ENCODE results near the gene PKHD1. TPM values are rescaled to one million over a fixed set of nuclear protein-coding genes. Genes with fewer than 3 reads are reported as not detected.

The PKHD1 gene
- total RNA-seq, 4 donors from 2014 or later = 0.11 to 0.68 (median 0.42) TPM

GRCh38 chr6:51976374-51976773 is 111.0 kb downstream of the PKHD1 start:
- H3K4me3 ChIP-seq = no peak overlapping the region
- H3K36me3 ChIP-seq = no peaks in the 10 kb centered on the region
- no peaks in the 10 kb centered on the region for H3K9me3 ChIP-seq
- H3K4me1 ChIP-seq = no peaks in the 10 kb centered on the region
- H3K27me3 ChIP-seq = no peaks in the 10 kb centered on the region
- H3K27ac ChIP-seq = no peak overlapping the region
- 94% methylated on average over 9 of the region's 9 CpGs for WGBS
- no peak for DNase-seq (ENCODE audit: low spot score in 2 of 2)
- TF ChIP-seq POLR2A (IDR thresholded peaks at IDR 0.05) (no peak), POLR2AphosphoS5 (IDR thresholded peaks at IDR 0.05) (no peak), EP300 (IDR thresholded peaks at IDR 0.05) (no peak), CTCF (IDR thresholded peaks at IDR 0.05) (no peak)

GRCh38 chr6:51972659-51973058 is 114.8 kb downstream of the PKHD1 start:
- H3K27me3 ChIP-seq = no peaks in the 10 kb centered on the region
- H3K4me3 ChIP-seq = no peak overlapping the region
- no peak overlapping the region for H3K27ac ChIP-seq
- WGBS = 55% methylated on average over 3 of the region's 3 CpGs
- DNase-seq (ENCODE audit: low spot score in 2 of 2) = no peak
- H3K9me3 ChIP-seq = no peaks in the 10 kb centered on the region
- no peak for TF ChIP-seq POLR2AphosphoS5 (IDR thresholded peaks at IDR 0.05)
- no peak for TF ChIP-seq POLR2A (IDR thresholded peaks at IDR 0.05)
- TF ChIP-seq CTCF (IDR thresholded peaks at IDR 0.05) = no peak
- TF ChIP-seq EP300 (IDR thresholded peaks at IDR 0.05) = no peak
- no peaks in the 10 kb centered on the region for H3K36me3 ChIP-seq
- no peaks in the 10 kb centered on the region for H3K4me1 ChIP-seq

GRCh38 chr6:51968265-51968664 is 119.1 kb downstream of the PKHD1 start:
- WGBS = 86% methylated on average over 2 of the region's 2 CpGs
- Histone ChIP-seq H3K4me1 (no peaks in the 10 kb centered on the region), H3K27me3 (no peaks in the 10 kb centered on the region), H3K36me3 (no peaks in the 10 kb centered on the region), H3K9me3 (no peaks in the 10 kb centered on the region), H3K27ac (no peak overlapping the region), H3K4me3 (no peak overlapping the region)
- no peak for TF ChIP-seq EP300 (IDR thresholded peaks at IDR 0.05)
- DNase-seq (ENCODE audit: low spot score in 2 of 2) = no peak

GRCh38 chr6:51965222-51965801 is 122.1 kb downstream of the PKHD1 start:
- no peaks in the 10 kb centered on the region for H3K36me3 ChIP-seq
- H3K4me3 ChIP-seq = no peak overlapping the region
- no peak for DNase-seq (ENCODE audit: low spot score in 2 of 2)
- TF ChIP-seq POLR2A (IDR thresholded peaks at IDR 0.05) = no peak
- no peak for TF ChIP-seq CTCF (IDR thresholded peaks at IDR 0.05)
- TF ChIP-seq POLR2AphosphoS5 (IDR thresholded peaks at IDR 0.05) = no peak
- no peak for TF ChIP-seq EP300 (IDR thresholded peaks at IDR 0.05)
- H3K4me1 ChIP-seq = no peaks in the 10 kb centered on the region
- no peaks in the 10 kb centered on the region for H3K9me3 ChIP-seq
- no peak overlapping the region for H3K27ac ChIP-seq
- 57% methylated on average over 3 of the region's 3 CpGs for WGBS
- no peaks in the 10 kb centered on the region for H3K27me3 ChIP-seq

- H3K9me3 ChIP-seq = no peaks in the 10 kb centered on the region
- H3K4me3 ChIP-seq = no peak overlapping the region
- H3K27me3 ChIP-seq = no peaks in the 10 kb centered on the region
- no peaks in the 10 kb centered on the region for H3K36me3 ChIP-seq
- DNase-seq (ENCODE audit: low spot score in 2 of 2) = no peak
- WGBS = 64% methylated on average over 4 of the region's 4 CpGs
- no peak for TF ChIP-seq CTCF (IDR thresholded peaks at IDR 0.05)
- TF ChIP-seq POLR2AphosphoS5 (IDR thresholded peaks at IDR 0.05) = no peak
- TF ChIP-seq POLR2A (IDR thresholded peaks at IDR 0.05) = no peak
- TF ChIP-seq EP300 (IDR thresholded peaks at IDR 0.05) = no peak
- no peaks in the 10 kb centered on the region for H3K4me1 ChIP-seq
- no peak overlapping the region for H3K27ac ChIP-seq
Observed at GRCh38 chr6:51963980-51964379, 123.4 kb downstream of the PKHD1 start.

GRCh38 chr6:51962354-51962753 is 125.1 kb downstream of the PKHD1 start:
- no peak for DNase-seq (ENCODE audit: low spot score in 2 of 2)
- Histone ChIP-seq H3K9me3 (no peaks in the 10 kb centered on the region), H3K4me1 (no peaks in the 10 kb centered on the region), H3K27ac (no peak overlapping the region), H3K4me3 (no peak overlapping the region), H3K36me3 (no peaks in the 10 kb centered on the region), H3K27me3 (no peaks in the 10 kb centered on the region)
- WGBS = 68% methylated on average over 1 of the region's 1 CpG
- TF ChIP-seq CTCF (IDR thresholded peaks at IDR 0.05) (no peak), POLR2A (IDR thresholded peaks at IDR 0.05) (no peak), POLR2AphosphoS5 (IDR thresholded peaks at IDR 0.05) (no peak), EP300 (IDR thresholded peaks at IDR 0.05) (no peak)

Data from suprapubic skin (tissue), 4 donors.